Measurements from ENCODE around the gene PCCA.

- no peak for TF ChIP-seq CTCF (IDR thresholded peaks at IDR 0.05; ENCODE audit: borderline replicate concordance, extremely low read depth, low read length, poor library complexity, severe bottlenecking)
- TF ChIP-seq EZH2 (IDR thresholded peaks at IDR 0.05; ENCODE audit: borderline replicate concordance, low read depth, low read length, severe bottlenecking), result no peak
These were observed 184.2 kb downstream of the PCCA start for GRCh38 chr13:100273138-100273537.

All from DND-41 (cell line).